Measurements from ENCODE around the gene ALKBH7. TPM values are rescaled to one million over a fixed set of nuclear protein-coding genes. Genes with fewer than 3 reads are reported as not detected.

Gene ALKBH7
- total and polyA plus RNA-seq, 2 experiments from 2014 or later, result 48.5 to 79.8 TPM

GRCh38 chr19:6362027-6362350, 10.6 kb upstream of the ALKBH7 start:
- Histone ChIP-seq H3K4me1 (ENCODE audit: insufficient read depth) (no peaks in the 10 kb centered on the region), H3K9me2 (ENCODE audit: insufficient read depth) (no peaks in the 10 kb centered on the region), H3F3A (ENCODE audit: insufficient read depth) (no peaks in the 10 kb centered on the region), H3K79me2 (ENCODE audit: insufficient read depth) (peaks cover 26% of the 10 kb centered on the region), H3K27me3 (replicated peaks; ENCODE audit: insufficient read depth) (no peaks in the 10 kb centered on the region), H3K4me2 (ENCODE audit: unreplicated experiment) (peak overlapping the region; percentile 86), H3K9ac (peak overlapping the region; percentile 83), H4K20me1 (ENCODE audit: insufficient read depth) (no peaks in the 10 kb centered on the region), H3K9me3 (ENCODE audit: low read depth) (no peaks in the 10 kb centered on the region), H2AFZ (peak overlapping the region; percentile 86), H3K27ac (peak overlapping the region; percentile 13; the same call in 1 of the 2 replicates), H3K4me3 (peak overlapping the region; percentile 78), H3K36me3 (ENCODE audit: low read depth) (peaks cover 3% of the 10 kb centered on the region; the same call in 1 of the 2 replicates)
- DNase-seq, result peak; percentile 30
- TF ChIP-seq EZH2phosphoT487 (IDR thresholded peaks at IDR 0.05; ENCODE audit: insufficient read depth, low read depth), result no peak
- no peak for TF ChIP-seq EZH2 (IDR thresholded peaks at IDR 0.05; ENCODE audit: insufficient read depth, poor library complexity, severe bottlenecking)
- WGBS, 2 experiments (ENCODE audit: low coverage in 1 of 2, low lambda C conversion rate in 2 of 2, missing lambda C conversion rate in 2 of 2), result 0% methylated on average over 7 of the region's 7 CpGs; no CpG with 5 or more reads in 1 of the 2 experiments
- in situ Hi-C loops (cut with MboI), result no loop called here

GRCh38 chr19:6362351-6362801, 10.2 kb upstream of the ALKBH7 start:
- peaks cover 26% of the 10 kb centered on the region for H3K79me2 ChIP-seq (ENCODE audit: insufficient read depth)
- no peak for TF ChIP-seq EZH2 (IDR thresholded peaks at IDR 0.05; ENCODE audit: insufficient read depth, poor library complexity, severe bottlenecking)
- TF ChIP-seq EZH2phosphoT487 (IDR thresholded peaks at IDR 0.05; ENCODE audit: insufficient read depth, low read depth), result no peak
- H3K9me2 ChIP-seq (ENCODE audit: insufficient read depth), result no peaks in the 10 kb centered on the region
- no peaks in the 10 kb centered on the region for H3K9me3 ChIP-seq (ENCODE audit: low read depth)
- H3K27me3 ChIP-seq (replicated peaks; ENCODE audit: insufficient read depth), result no peaks in the 10 kb centered on the region
- in situ Hi-C loops (cut with MboI), result no loop called here
- no peaks in the 10 kb centered on the region for H3F3A ChIP-seq (ENCODE audit: insufficient read depth)
- WGBS, 2 experiments (ENCODE audit: low coverage in 1 of 2, low lambda C conversion rate in 2 of 2, missing lambda C conversion rate in 2 of 2), result 27 to 34% methylated on average over 11 of the region's 11 CpGs
- no peaks in the 10 kb centered on the region for H3K4me1 ChIP-seq (ENCODE audit: insufficient read depth)
- peak; percentile 26 for DNase-seq
- H3K4me2 ChIP-seq (ENCODE audit: unreplicated experiment), result peak overlapping the region; percentile 86
- no peaks in the 10 kb centered on the region for H4K20me1 ChIP-seq (ENCODE audit: insufficient read depth)
- H3K27ac ChIP-seq, result no peak overlapping the region
- peaks cover 7% of the 10 kb centered on the region; the same call in 1 of the 2 replicates for H3K36me3 ChIP-seq (ENCODE audit: low read depth)
- H3K9ac ChIP-seq, result peak overlapping the region; percentile 83
- peak overlapping the region; percentile 78 for H3K4me3 ChIP-seq
- H2AFZ ChIP-seq, result peak overlapping the region; percentile 86

DNA sequence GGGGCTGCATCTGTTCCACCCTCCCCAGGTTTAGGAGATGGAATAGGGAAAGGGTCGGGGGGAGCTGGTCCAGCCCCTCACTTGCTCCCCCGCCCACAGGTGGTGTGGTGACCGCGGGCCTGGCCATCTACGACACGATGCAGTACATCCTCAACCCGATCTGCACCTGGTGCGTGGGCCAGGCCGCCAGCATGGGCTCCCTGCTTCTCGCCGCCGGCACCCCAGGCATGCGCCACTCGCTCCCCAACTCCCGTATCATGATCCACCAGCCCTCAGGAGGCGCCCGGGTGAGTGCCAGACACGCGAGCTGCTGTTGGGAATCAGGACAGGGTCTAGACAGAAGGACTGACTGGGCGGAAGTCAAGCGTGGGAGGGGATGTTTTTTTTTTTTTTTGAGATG, 8.2 kb upstream of the ALKBH7 start:
- H3K9ac ChIP-seq, result no peak overlapping the region
- H3K4me3 ChIP-seq, result no peak overlapping the region
- no peak overlapping the region for H3K4me2 ChIP-seq (ENCODE audit: unreplicated experiment)
- H4K20me1 ChIP-seq (ENCODE audit: insufficient read depth), result no peaks in the 10 kb centered on the region
- 93 to 95% methylated on average over 20 to 21 of the region's 21 CpGs for WGBS, 2 experiments (ENCODE audit: low coverage in 1 of 2, low lambda C conversion rate in 2 of 2, missing lambda C conversion rate in 2 of 2)
- H3K4me1 ChIP-seq (ENCODE audit: insufficient read depth), result no peaks in the 10 kb centered on the region
- in situ Hi-C loops (cut with MboI), result no loop called here
- no peaks in the 10 kb centered on the region for H3K9me2 ChIP-seq (ENCODE audit: insufficient read depth)
- no peak overlapping the region for H3K27ac ChIP-seq
- H3F3A ChIP-seq (ENCODE audit: insufficient read depth), result 0 out of 2 replicates have a peak, but pooled peaks cover 5% of the 10 kb centered on the region
- peaks cover 12% of the 10 kb centered on the region; the same call in 1 of the 2 replicates for H3K36me3 ChIP-seq (ENCODE audit: low read depth)
- H3K79me2 ChIP-seq (ENCODE audit: insufficient read depth), result peaks cover 26% of the 10 kb centered on the region
- DNase-seq, result no peak
- TF ChIP-seq EZH2 (IDR thresholded peaks at IDR 0.05; ENCODE audit: insufficient read depth, poor library complexity, severe bottlenecking), result no peak
- TF ChIP-seq EZH2phosphoT487 (IDR thresholded peaks at IDR 0.05; ENCODE audit: insufficient read depth, low read depth), result no peak
- no peak overlapping the region for H2AFZ ChIP-seq
- no peaks in the 10 kb centered on the region for H3K27me3 ChIP-seq (replicated peaks; ENCODE audit: insufficient read depth)
- no peaks in the 10 kb centered on the region for H3K9me3 ChIP-seq (ENCODE audit: low read depth)

- H3K4me1 ChIP-seq (ENCODE audit: insufficient read depth), result peaks cover 10% of the 10 kb centered on the region
- in situ Hi-C loops (cut with MboI), result no loop called here
- no peaks in the 10 kb centered on the region for H3K27me3 ChIP-seq (replicated peaks; ENCODE audit: insufficient read depth)
- peak overlapping the region; percentile 91 for H2AFZ ChIP-seq
- no peaks in the 10 kb centered on the region for H3K9me3 ChIP-seq (ENCODE audit: low read depth)
- H3K4me3 ChIP-seq, result peak overlapping the region; percentile 94
- H3K9ac ChIP-seq, result peak overlapping the region; percentile 98
- peak overlapping the region; percentile 98 for H3K27ac ChIP-seq
- TF ChIP-seq EZH2phosphoT487 (IDR thresholded peaks at IDR 0.05; ENCODE audit: insufficient read depth, low read depth) (no peak), EZH2 (IDR thresholded peaks at IDR 0.05; ENCODE audit: insufficient read depth, poor library complexity, severe bottlenecking) (no peak)
- WGBS, 2 experiments (ENCODE audit: low coverage in 1 of 2, low lambda C conversion rate in 2 of 2, missing lambda C conversion rate in 2 of 2), result 0 to 1% methylated on average over 16 to 51 of the region's 53 CpGs
- DNase-seq, result peak; percentile 99
- no peaks in the 10 kb centered on the region for H4K20me1 ChIP-seq (ENCODE audit: insufficient read depth)
- H3K79me2 ChIP-seq (ENCODE audit: insufficient read depth), result no peaks in the 10 kb centered on the region
- no peaks in the 10 kb centered on the region for H3K36me3 ChIP-seq (ENCODE audit: low read depth)
- H3F3A ChIP-seq (ENCODE audit: insufficient read depth), result 0 out of 2 replicates have a peak, but pooled peaks cover 24% of the 10 kb centered on the region
- peak overlapping the region; percentile 87 for H3K4me2 ChIP-seq (ENCODE audit: unreplicated experiment)
- no peaks in the 10 kb centered on the region for H3K9me2 ChIP-seq (ENCODE audit: insufficient read depth)
Observed at GRCh38 chr19:6373096-6373812, 660 bp downstream of the ALKBH7 start.
